MM.1S (cell line): ENCODE results near the gene RIOK3.

ENCODE experiments used
- DNase-seq: peaks from one replicate; pipeline ENCODE4 v3.0.0-alpha.2; 2015
- H2AFZ ChIP-seq: fragments of 300-600 bp; sonication (generic); 2 replicates; pipeline ENCODE4 v1.6.0; 2016; ENCODE audit warnings: antibody characterized with exemption, low read length
- H3F3A ChIP-seq: fragments of 300-600 bp; sonication (generic); 2 replicates; pipeline ENCODE4 v1.6.1; 2016; ENCODE audit warnings: mild to moderate bottlenecking, antibody characterized with exemption, low read length, moderate library complexity, mixed read lengths; ENCODE audit not compliant: insufficient read depth
- H3K27ac ChIP-seq: fragments of 300-600 bp; sonication (generic); 2 replicates; pipeline ENCODE4 v1.5.1; 2016; ENCODE audit warnings: mild to moderate bottlenecking, low read length
- H3K27me3 ChIP-seq: fragments of 300-600 bp; sonication (generic); replicated peaks from 2 replicates; pipeline ENCODE4 v1.6.0; 2016; ENCODE audit warnings: low read length; ENCODE audit not compliant: insufficient read depth
- H3K36me3 ChIP-seq: fragments of 300-600 bp; sonication (generic); replicated peaks from 2 replicates; pipeline ENCODE4 v1.6.1; 2016; ENCODE audit warnings: mild to moderate bottlenecking, low read length, mixed read lengths; ENCODE audit not compliant: insufficient read depth
- H3K4me1 ChIP-seq: fragments of 300-600 bp; sonication (generic); 2 replicates; pipeline ENCODE4 v1.6.1; 2016; ENCODE audit warnings: low read length, mixed read lengths
- H3K4me2 ChIP-seq: fragments of 300-600 bp; sonication (generic); 2 replicates; pipeline ENCODE4 v1.6.0; 2016; ENCODE audit warnings: low read depth, low read length
- H3K4me3 ChIP-seq: fragments of 300-600 bp; sonication (generic); 2 replicates; pipeline ENCODE4 v1.5.1; 2016; ENCODE audit warnings: low read length, mixed read lengths
- H3K79me2 ChIP-seq: fragments of 300-600 bp; sonication (generic); 2 replicates; pipeline ENCODE4 v1.6.1; 2016; ENCODE audit warnings: mixed run types, low read length, mixed read lengths
- H3K9ac ChIP-seq: fragments of 300-600 bp; sonication (generic); 2 replicates; pipeline ENCODE4 v1.6.1; 2016; ENCODE audit warnings: low read length, mixed read lengths
- H3K9me2 ChIP-seq: fragments of 300-600 bp; sonication (generic); replicated peaks from 2 replicates; pipeline ENCODE4 v1.6.1; 2016; ENCODE audit warnings: mild to moderate bottlenecking, low read length, mixed read lengths; ENCODE audit not compliant: insufficient read depth
- H3K9me3 ChIP-seq: fragments of 300-600 bp; sonication (generic); replicated peaks from 2 replicates; pipeline ENCODE4 v1.6.1; 2016; ENCODE audit warnings: mild to moderate bottlenecking, low read length, mixed read lengths; ENCODE audit not compliant: insufficient read depth
- H4K20me1 ChIP-seq: fragments of 300-600 bp; sonication (generic); 2 replicates; pipeline ENCODE4 v1.6.1; 2016; ENCODE audit warnings: mild to moderate bottlenecking, low read length, moderate library complexity, mixed read lengths; ENCODE audit not compliant: insufficient read depth
- EZH2 ChIP-seq: fragments of 300-600 bp; sonication (generic); optimal IDR thresholded peaks from 2 replicates; pipeline ENCODE3; 2017; ENCODE audit warnings: low read depth, mild to moderate bottlenecking, antibody characterized with exemption, low read length, mixed read lengths
- EZH2phosphoT487 ChIP-seq: fragments of 300-600 bp; sonication (generic); IDR thresholded peaks from 2 replicates; pipeline ENCODE4 v1.6.1; 2018; ENCODE audit warnings: antibody characterized with exemption, low read length
- TF ChIP-seq, protein P1 (sequence below): fragments of 300-600 bp; sonication (generic); IDR thresholded peaks from 2 replicates; pipeline ENCODE4 v1.5.1; 2016; ENCODE audit warnings: antibody characterized with exemption, low read length, mixed read lengths

Gene RIOK3

DNA sequence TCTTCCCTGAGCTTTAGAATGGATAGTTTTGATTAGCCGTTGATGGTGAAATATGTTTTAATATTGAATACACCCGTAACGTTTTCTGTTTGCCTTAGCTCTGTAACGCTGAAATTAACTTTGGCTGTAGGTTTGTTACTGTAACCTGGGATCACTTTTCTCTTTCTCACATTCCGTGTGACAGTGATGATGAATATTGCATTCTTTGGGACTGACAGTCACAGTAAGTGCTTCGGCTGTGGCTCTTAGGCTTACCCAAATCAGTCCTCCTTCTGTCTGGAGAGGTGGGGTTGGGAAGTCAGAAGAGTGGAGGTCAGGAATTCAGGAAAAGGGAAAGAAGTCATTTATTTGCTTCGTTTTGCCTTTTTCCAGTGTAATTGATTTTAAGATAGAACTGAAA lies 68.2 kb downstream of the RIOK3 start:
- Histone ChIP-seq H3K36me3 (peaks cover under 1% of the 10 kb centered on the region), H3K27ac (no peak overlapping the region), H3K9ac (no peak overlapping the region), H2AFZ (no peak overlapping the region), H3F3A (no peaks in the 10 kb centered on the region), H3K4me3 (no peak overlapping the region), H3K9me3 (no peaks in the 10 kb centered on the region), H3K27me3 (no peaks in the 10 kb centered on the region), H3K4me1 (peaks cover 14% of the 10 kb centered on the region), H4K20me1 (no peaks in the 10 kb centered on the region), H3K79me2 (no peaks in the 10 kb centered on the region), H3K4me2 (no peak overlapping the region), H3K9me2 (no peaks in the 10 kb centered on the region)
- DNase-seq, result no peak
- TF ChIP-seq EZH2 (no peak), EZH2phosphoT487 (no peak)
- TF ChIP-seq, protein P1, sequence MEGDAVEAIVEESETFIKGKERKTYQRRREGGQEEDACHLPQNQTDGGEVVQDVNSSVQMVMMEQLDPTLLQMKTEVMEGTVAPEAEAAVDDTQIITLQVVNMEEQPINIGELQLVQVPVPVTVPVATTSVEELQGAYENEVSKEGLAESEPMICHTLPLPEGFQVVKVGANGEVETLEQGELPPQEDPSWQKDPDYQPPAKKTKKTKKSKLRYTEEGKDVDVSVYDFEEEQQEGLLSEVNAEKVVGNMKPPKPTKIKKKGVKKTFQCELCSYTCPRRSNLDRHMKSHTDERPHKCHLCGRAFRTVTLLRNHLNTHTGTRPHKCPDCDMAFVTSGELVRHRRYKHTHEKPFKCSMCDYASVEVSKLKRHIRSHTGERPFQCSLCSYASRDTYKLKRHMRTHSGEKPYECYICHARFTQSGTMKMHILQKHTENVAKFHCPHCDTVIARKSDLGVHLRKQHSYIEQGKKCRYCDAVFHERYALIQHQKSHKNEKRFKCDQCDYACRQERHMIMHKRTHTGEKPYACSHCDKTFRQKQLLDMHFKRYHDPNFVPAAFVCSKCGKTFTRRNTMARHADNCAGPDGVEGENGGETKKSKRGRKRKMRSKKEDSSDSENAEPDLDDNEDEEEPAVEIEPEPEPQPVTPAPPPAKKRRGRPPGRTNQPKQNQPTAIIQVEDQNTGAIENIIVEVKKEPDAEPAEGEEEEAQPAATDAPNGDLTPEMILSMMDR, result no peak

- Histone ChIP-seq H2AFZ (no peak overlapping the region), H3K4me2 (no peak overlapping the region), H3K9ac (no peak overlapping the region), H3K79me2 (no peaks in the 10 kb centered on the region), H3K27ac (no peak overlapping the region), H3F3A (no peaks in the 10 kb centered on the region), H3K36me3 (no peaks in the 10 kb centered on the region; the same call in none of the 2 replicates), H3K9me3 (no peaks in the 10 kb centered on the region), H3K4me3 (no peak overlapping the region), H4K20me1 (no peaks in the 10 kb centered on the region), H3K9me2 (no peaks in the 10 kb centered on the region), H3K4me1 (peaks cover 14% of the 10 kb centered on the region), H3K27me3 (no peaks in the 10 kb centered on the region)
- DNase-seq, result no peak
- TF ChIP-seq, protein P1, result no peak
- TF ChIP-seq EZH2phosphoT487 (no peak), EZH2 (no peak)
Observed at GRCh38 chr18:23521907-23522306, 68.8 kb downstream of the RIOK3 start.

- no peaks in the 10 kb centered on the region for H3F3A ChIP-seq
- no peaks in the 10 kb centered on the region for H3K9me3 ChIP-seq
- no peaks in the 10 kb centered on the region for H4K20me1 ChIP-seq
- no peaks in the 10 kb centered on the region for H3K79me2 ChIP-seq
- H3K27me3 ChIP-seq, result no peaks in the 10 kb centered on the region
- H3K4me1 ChIP-seq, result peaks cover 14% of the 10 kb centered on the region
- DNase-seq, result no peak
- peak overlapping the region; percentile 5; the same call in 1 of the 2 replicates for H3K27ac ChIP-seq
- no peaks in the 10 kb centered on the region; the same call in none of the 2 replicates for H3K36me3 ChIP-seq
- TF ChIP-seq EZH2 (no peak), EZH2phosphoT487 (no peak)
- TF ChIP-seq, protein P1, result no peak
- H3K9me2 ChIP-seq, result no peaks in the 10 kb centered on the region
- no peak overlapping the region for H2AFZ ChIP-seq
- H3K4me3 ChIP-seq, result no peak overlapping the region
- H3K9ac ChIP-seq, result no peak overlapping the region
- no peak overlapping the region for H3K4me2 ChIP-seq
Observed at GRCh38 chr18:23523429-23524212, 70.5 kb downstream of the RIOK3 start.
